ENCODE data around the gene TRMO. TPM values are rescaled to one million over a fixed set of nuclear protein-coding genes. Genes with fewer than 3 reads are reported as not detected.

Gene TRMO
- total and polyA plus RNA-seq, 2 of the 8 experiments (the other 6 are each of a cell fraction or from before 2014, with no cell fraction given), result 4.6 to 5.6 TPM

DNA sequence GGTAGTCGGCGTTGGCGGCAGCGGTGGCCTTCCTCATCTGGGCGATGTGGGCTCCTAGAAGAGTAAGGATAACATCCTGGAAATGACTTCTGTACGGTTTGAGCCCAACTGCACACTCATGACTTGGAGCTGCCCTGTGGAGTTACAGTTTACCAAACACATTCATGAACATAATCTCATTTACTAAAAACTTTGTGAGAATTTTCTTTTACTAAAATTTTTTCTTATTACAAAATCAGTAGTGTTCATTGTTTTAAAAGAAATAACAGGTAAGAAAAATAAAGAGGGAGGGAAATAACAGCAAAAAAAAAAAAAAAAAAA, 63.9 kb downstream of the TRMO start:
- Histone ChIP-seq H3K4me2 (ENCODE audit: insufficient read depth in 1 of 2, low read depth in 2 of 2, low read length in 2 of 2) (peak overlapping the region; percentile 66 to 76), H3K79me1 (ENCODE audit: low read depth, low read length) (no peaks in the 10 kb centered on the region)

More for the DNA sequence above, 63.9 kb downstream of the TRMO start:
- Histone ChIP-seq H3K56ac (replicated peaks; ENCODE audit: insufficient read length, low read depth, low read length) (no peak overlapping the region), H3K18ac (ENCODE audit: extremely low read depth, low read length) (no peak overlapping the region), H2BK20ac (ENCODE audit: low read length) (no peak overlapping the region), H2BK12ac (ENCODE audit: low read depth, low read length) (no peak overlapping the region), H3K23me2 (ENCODE audit: low read depth, low read length) (peaks cover 5% of the 10 kb centered on the region; the same call in 1 of the 2 replicates), H3K9me3 (ENCODE audit: insufficient read depth in 2 of 2, low read depth in 1 of 2, low read length in 1 of 2) (no peaks in the 10 kb centered on the region), H3K27me3 (replicated peaks in 1 of 4; ENCODE audit: control insufficient read depth in 3 of 4, extremely low read depth in 1 of 4, insufficient read depth in 3 of 4, low read length in 3 of 4) (peaks cover 74 to 93% (median 89%) of the 10 kb centered on the region in 4 experiments), H2AFZ (ENCODE audit: low read length) (no peak overlapping the region), H3K14ac (ENCODE audit: insufficient read length) (no peak overlapping the region), H2BK15ac (ENCODE audit: low read length) (no peak overlapping the region), H3K27ac (ENCODE audit: low read depth, low read length) (no peak overlapping the region), H3K9ac (replicated peaks in 1 of 4; ENCODE audit: extremely low read depth in 1 of 4, low read depth in 3 of 4, low read length in 3 of 4) (no peak overlapping the region), H4K8ac (ENCODE audit: extremely low read depth, insufficient read depth, low read length) (no peak overlapping the region), H2BK5ac (ENCODE audit: low read depth, low read length) (no peak overlapping the region), H3K4me3 (ENCODE audit: extremely low read depth in 1 of 4, insufficient read depth in 2 of 4, low read depth in 3 of 4, low read length in 4 of 4) (peak overlapping the region in 2 of 4 experiments; percentile 26 to 47; a peak in 2 of 8 replicates), H4K5ac (ENCODE audit: insufficient read length, low read depth, low read length) (no peak overlapping the region), H3K79me2 (ENCODE audit: control insufficient read depth in 1 of 2, insufficient read depth in 2 of 2, low read length in 2 of 2) (no peaks in the 10 kb centered on the region), H2BK120ac (replicated peaks; ENCODE audit: low read depth, low read length) (no peak overlapping the region), H3K23ac (ENCODE audit: insufficient read length) (no peak overlapping the region), H3K36me3 (ENCODE audit: control insufficient read depth in 2 of 4, insufficient read depth in 4 of 4, low read length in 3 of 4) (peaks cover 0 to 9% (median 0%) of the 10 kb centered on the region in 4 experiments; a peak in 1 of 8 replicates), H3K4me1 (replicated peaks in 1 of 4; ENCODE audit: control insufficient read depth in 3 of 4, insufficient read depth in 4 of 4, low read length in 3 of 4) (peaks cover 5 to 27% (median 17%) of the 10 kb centered on the region in 4 experiments), H2AK5ac (ENCODE audit: low read depth, low read length) (no peak overlapping the region), H4K91ac (replicated peaks; ENCODE audit: insufficient read length, low read length) (no peak overlapping the region), H3K4ac (replicated peaks; ENCODE audit: insufficient read length, low read depth, low read length) (no peak overlapping the region), H4K20me1 (replicated peaks in 1 of 2; ENCODE audit: control insufficient read depth in 1 of 2, insufficient read depth in 2 of 2, low read length in 2 of 2) (peaks cover 11 to 28% of the 10 kb centered on the region in 2 experiments)
- peak; percentile 35 for TF ChIP-seq RNF2 (IDR thresholded peaks at IDR 0.05; ENCODE audit: borderline replicate concordance, low read depth, low read length, missing control alignments, poor library complexity, severe bottlenecking)
- no peak for TF ChIP-seq POLR2A (IDR thresholded peaks at IDR 0.05; ENCODE audit: control extremely low read depth in 1 of 2, low read depth in 2 of 2, low read length in 2 of 2)
- CTCF ChIA-PET (ENCODE audit: partially characterized antibody), result interaction anchor here (1.5 to 2.9 kb wide), 4 partner anchors 10 to 43 kb away, joined by 4 to 23 read pairs (median 13); no protein-coding TSS in a partner anchor
- FAIRE-seq (no peak), DNase-seq (ENCODE audit: low read depth in 1 of 2, low spot score in 2 of 2) (no peak)
- 8% methylated on average over 6 of the region's 6 CpGs; no CpG with 5 or more reads in 1 of the 2 experiments for WGBS, 2 experiments (ENCODE audit: extremely low coverage in 1 of 2, insufficient coverage in 1 of 2, insufficient read length in 1 of 2, insufficient replicate concordance in 2 of 2, low coverage in 1 of 2, low lambda C conversion rate in 2 of 2, missing lambda C conversion rate in 1 of 2)
- POLR2A ChIA-PET (ENCODE audit: partially characterized antibody), result interaction anchor here (2.2 kb wide), 1 partner anchor 11 kb away, joined by 9 read pairs; no protein-coding TSS in a partner anchor

Data from H1 (cell line).